Adrenal gland (tissue), 5 donors: ENCODE results near the gene COA1.

ENCODE experiments used
- CTCF ChIP-seq, 6 experiments: fragments of 450-650 bp in 4 of 6; fragments of 200-600 bp in 2 of 6; sonication (generic) in 1 of 6; IDR thresholded peaks; 1 replicate in 5 of 6; 2 replicates in 1 of 6; pipeline versions ENCODE4 v1.5.1 to v1.8.0; 2016 to 2021; ENCODE audit warnings: antibody characterized with exemption in 6 of 6, mild to moderate bottlenecking in 2 of 6, moderate library complexity in 1 of 6
- POLR2A ChIP-seq, 2 donors: fragments of 450-650 bp; IDR thresholded peaks; one replicate each; pipeline ENCODE4 v1.6.1; 2017; ENCODE audit warnings: antibody characterized with exemption in 2 of 2, mild to moderate bottlenecking in 2 of 2, moderate library complexity in 1 of 2
- donor health status: DM: no; HTN: no; CAD: no.

- TF ChIP-seq CTCF (IDR thresholded peaks at IDR 0.05) (no peak), POLR2A (IDR thresholded peaks at IDR 0.05) (no peak)
Measured at GRCh38 chr7:43653891-43654504, 75.3 kb downstream of the COA1 start.
